BLaER1 treated with 17β-estradiol and CSF1 and Interleukin-3, amounts not matched to agents 10 nM and 100 nM (cell line): ENCODE measurements around the gene DLG2.

ENCODE experiments used
- H3K27ac ChIP-seq, 11 experiments: shearing (Covaris generic); formaldehyde crosslinking; 2 replicates each; pipeline ENCODE4 v1.8.1; 2022
- H3K27me3 ChIP-seq, 11 experiments: shearing (Covaris generic); formaldehyde crosslinking; 2 replicates each; pipeline ENCODE4 v1.8.1; 2022
- H3K36me3 ChIP-seq, 11 experiments: shearing (Covaris generic); formaldehyde crosslinking; 2 replicates each; pipeline ENCODE4 v1.8.1; 2022
- H3K4me1 ChIP-seq, 10 experiments: shearing (Covaris generic); formaldehyde crosslinking; 2 replicates each; pipeline ENCODE4 v1.8.1; 2022
- H3K4me2 ChIP-seq, 11 experiments: shearing (Covaris generic); formaldehyde crosslinking; 2 replicates each; pipeline ENCODE4 v1.8.1; 2022
- H3K4me3 ChIP-seq, 10 experiments: shearing (Covaris generic); formaldehyde crosslinking; 2 replicates each; pipeline ENCODE4 v1.8.1; 2022
- H3K9ac ChIP-seq, 11 experiments: shearing (Covaris generic); formaldehyde crosslinking; 2 replicates each; pipeline ENCODE4 v1.8.1; 2022
- H3K9me3 ChIP-seq, 11 experiments: shearing (Covaris generic); formaldehyde crosslinking; replicated peaks in 1 of 11; 2 replicates each; pipeline ENCODE4 v1.8.1; 2022
- H4K20me1 ChIP-seq, 11 experiments: shearing (Covaris generic); formaldehyde crosslinking; 2 replicates each; pipeline ENCODE4 v1.8.1; 2022
- Cebpa-rat ChIP-seq, 11 experiments: shearing (Covaris generic); IDR thresholded peaks; 2 replicates each; pipeline ENCODE4 v1.8.1; 2022

The DLG2 gene

DNA sequence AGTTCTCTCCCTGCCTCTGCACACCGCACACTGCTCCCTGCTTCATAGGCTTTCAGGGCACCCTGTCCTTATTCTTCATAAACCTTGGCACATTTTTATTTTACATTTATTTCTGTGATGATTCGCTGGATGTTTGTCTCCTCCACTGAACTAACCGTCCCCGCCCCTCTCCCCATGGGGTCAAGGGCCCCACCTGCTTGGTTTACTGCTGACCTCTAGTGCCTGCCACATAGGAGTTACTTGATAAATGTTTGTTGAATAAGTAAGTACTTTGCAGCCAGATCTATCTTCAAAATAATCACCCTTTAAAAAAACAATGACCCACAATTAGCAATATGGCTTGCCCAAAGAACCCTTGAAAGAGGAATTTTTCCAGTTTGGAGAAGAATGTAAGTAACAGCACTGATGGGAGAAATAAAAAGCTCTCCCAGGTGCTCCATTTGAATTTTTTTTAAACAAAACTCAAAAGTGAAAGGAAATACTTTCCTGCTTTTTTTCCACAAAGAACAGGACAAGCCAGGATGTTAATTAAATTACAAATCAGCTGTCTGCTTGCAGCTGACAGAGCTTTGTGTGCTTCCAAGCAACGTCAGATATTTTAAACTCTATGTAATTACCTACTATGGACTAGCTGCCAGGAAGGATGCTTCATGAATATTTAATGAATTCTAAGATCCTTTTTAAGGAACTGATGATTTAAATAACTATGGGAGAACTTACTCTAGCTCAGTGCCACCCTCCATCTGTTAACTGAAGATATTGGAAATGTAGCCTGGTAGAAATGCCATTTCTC lies 1083.6 kb downstream of the DLG2 start:
- Histone ChIP-seq H4K20me1 (no peaks in the 10 kb centered on the region), H3K9me3 (peaks cover 0 to 5% (median 0%) of the 10 kb centered on the region in 11 experiments; a peak in 2 of 22 replicates), H3K27ac (no peak overlapping the region), H3K27me3 (no peaks in the 10 kb centered on the region), H3K9ac (no peak overlapping the region), H3K4me2 (no peak overlapping the region), H3K4me3 (no peak overlapping the region), H3K4me1 (peaks cover 0 to 3% (median 0%) of the 10 kb centered on the region in 10 experiments; a peak in 4 of 20 replicates), H3K36me3 (no peaks in the 10 kb centered on the region)
- TF ChIP-seq Cebpa-rat (IDR thresholded peaks at IDR 0.05): no peak

DNA sequence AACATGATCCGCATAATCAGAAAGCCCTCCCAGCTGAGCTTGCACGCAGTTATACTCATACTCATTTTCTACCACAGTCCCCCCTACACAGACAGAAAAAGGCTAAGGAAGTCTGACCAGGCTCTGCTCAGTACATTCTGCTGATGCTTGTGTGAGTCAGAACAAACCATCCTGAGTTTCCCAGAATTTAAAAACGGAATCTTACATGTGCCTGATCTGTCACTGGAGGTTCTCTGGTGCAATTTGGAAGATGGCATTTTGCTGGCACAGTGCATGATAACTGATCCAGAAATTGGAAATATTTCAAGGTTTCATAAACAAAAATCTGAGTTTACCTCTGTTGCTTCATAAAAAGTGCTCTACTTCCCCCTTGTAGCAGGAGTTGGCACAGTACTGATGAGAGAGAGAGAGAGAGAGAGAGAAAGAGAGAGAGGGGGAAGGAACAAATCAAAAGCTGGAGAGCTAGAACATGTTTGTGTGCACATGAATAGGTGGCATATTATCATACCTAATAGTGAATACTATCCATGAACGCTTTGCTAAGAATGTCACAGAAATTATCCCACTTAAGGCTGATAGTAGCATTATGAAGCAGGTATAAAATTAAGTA lies 1085.3 kb downstream of the DLG2 start:
- Histone ChIP-seq H3K9me3 (peaks cover 0 to 5% (median 0%) of the 10 kb centered on the region in 11 experiments; a peak in 2 of 22 replicates), H3K9ac (no peak overlapping the region), H3K36me3 (no peaks in the 10 kb centered on the region), H3K27ac (no peak overlapping the region), H3K4me3 (no peak overlapping the region), H3K27me3 (no peaks in the 10 kb centered on the region), H3K4me2 (no peak overlapping the region), H4K20me1 (no peaks in the 10 kb centered on the region), H3K4me1 (0 out of 20 replicates have a peak, but pooled peaks cover 0 to 3% (median 0%) of the 10 kb centered on the region in 10 experiments)
- TF ChIP-seq Cebpa-rat (IDR thresholded peaks at IDR 0.05): no peak

- H3K4me1 ChIP-seq: no peaks in the 10 kb centered on the region
- no peak overlapping the region for H3K4me3 ChIP-seq
- H3K27me3 ChIP-seq: no peaks in the 10 kb centered on the region
- no peaks in the 10 kb centered on the region for H4K20me1 ChIP-seq
- TF ChIP-seq Cebpa-rat (IDR thresholded peaks at IDR 0.05): no peak
- H3K36me3 ChIP-seq: no peaks in the 10 kb centered on the region
- H3K9ac ChIP-seq: no peak overlapping the region
- no peak overlapping the region for H3K27ac ChIP-seq
- no peak overlapping the region for H3K4me2 ChIP-seq
- peaks cover 0 to 5% (median 0%) of the 10 kb centered on the region in 11 experiments; a peak in 1 of 22 replicates for H3K9me3 ChIP-seq
Measured at GRCh38 chr11:84536456-84536855, 1090.7 kb downstream of the DLG2 start.

DNA sequence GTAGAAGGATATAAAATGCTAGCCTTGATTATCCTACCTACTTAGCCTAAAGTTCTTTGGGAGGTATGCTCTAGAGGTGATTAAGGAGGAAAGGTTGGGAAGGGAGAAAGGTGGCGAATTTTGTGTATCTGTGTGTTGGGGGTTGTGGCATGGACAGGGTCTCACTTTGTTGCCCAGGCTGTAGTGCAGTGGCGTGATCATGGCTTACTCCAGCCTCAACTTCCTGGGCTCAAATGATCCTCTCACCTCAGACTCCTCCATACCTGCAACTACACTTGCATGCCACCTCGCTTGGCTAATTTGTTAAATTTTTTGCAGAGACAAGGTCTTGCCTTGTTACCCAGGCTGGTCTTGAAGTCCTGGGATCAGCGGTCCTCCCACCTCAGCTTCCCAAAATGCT lies 1094.8 kb downstream of the DLG2 start:
- Histone ChIP-seq H3K27me3 (no peaks in the 10 kb centered on the region), H3K4me1 (no peaks in the 10 kb centered on the region), H3K36me3 (no peaks in the 10 kb centered on the region), H4K20me1 (no peaks in the 10 kb centered on the region), H3K9ac (no peak overlapping the region), H3K9me3 (no peaks in the 10 kb centered on the region), H3K4me3 (no peak overlapping the region), H3K4me2 (no peak overlapping the region), H3K27ac (no peak overlapping the region)
- TF ChIP-seq Cebpa-rat (IDR thresholded peaks at IDR 0.05): no peak

- no peak for TF ChIP-seq Cebpa-rat (IDR thresholded peaks at IDR 0.05)
- Histone ChIP-seq H3K27me3 (no peaks in the 10 kb centered on the region), H3K4me2 (no peak overlapping the region), H3K36me3 (no peaks in the 10 kb centered on the region), H3K9me3 (no peaks in the 10 kb centered on the region), H4K20me1 (no peaks in the 10 kb centered on the region), H3K27ac (no peak overlapping the region), H3K4me3 (no peak overlapping the region), H3K9ac (no peak overlapping the region), H3K4me1 (no peaks in the 10 kb centered on the region)
Measured at GRCh38 chr11:84526250-84526649, 1100.9 kb downstream of the DLG2 start.

DNA sequence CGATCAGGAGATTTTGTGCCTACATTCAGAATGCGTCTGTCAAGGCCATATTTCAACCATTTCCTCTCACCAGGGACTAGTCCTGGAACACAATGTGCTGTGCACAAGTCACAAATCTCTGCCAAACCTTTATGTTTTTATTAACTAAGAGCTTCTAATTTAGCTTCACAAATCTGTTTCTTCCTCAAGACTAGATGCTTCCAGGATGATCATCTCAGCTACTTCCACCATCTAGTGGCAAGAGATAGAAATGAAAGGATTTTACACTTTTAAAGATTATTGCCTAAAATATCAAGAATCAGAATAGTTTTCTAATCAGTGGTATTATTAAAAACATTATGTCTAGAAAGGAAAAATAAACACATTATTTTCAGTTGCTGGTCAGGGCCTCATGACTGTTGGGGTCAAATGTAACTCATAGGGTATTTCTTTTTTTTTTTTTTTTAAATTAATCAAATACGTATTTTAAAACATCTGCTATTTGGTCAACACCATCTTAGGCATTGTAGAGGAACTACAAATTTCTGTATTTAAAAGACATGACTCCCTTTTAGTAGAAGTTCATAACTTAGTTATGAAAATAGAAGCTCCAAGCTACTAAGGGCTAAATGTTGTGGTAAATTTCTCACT lies 1102.6 kb downstream of the DLG2 start:
- Histone ChIP-seq H3K36me3 (no peaks in the 10 kb centered on the region), H3K4me1 (no peaks in the 10 kb centered on the region), H3K27me3 (no peaks in the 10 kb centered on the region), H3K4me2 (no peak overlapping the region), H4K20me1 (no peaks in the 10 kb centered on the region), H3K9ac (no peak overlapping the region), H3K27ac (no peak overlapping the region), H3K4me3 (no peak overlapping the region), H3K9me3 (no peaks in the 10 kb centered on the region)
- no peak for TF ChIP-seq Cebpa-rat (IDR thresholded peaks at IDR 0.05)

DNA sequence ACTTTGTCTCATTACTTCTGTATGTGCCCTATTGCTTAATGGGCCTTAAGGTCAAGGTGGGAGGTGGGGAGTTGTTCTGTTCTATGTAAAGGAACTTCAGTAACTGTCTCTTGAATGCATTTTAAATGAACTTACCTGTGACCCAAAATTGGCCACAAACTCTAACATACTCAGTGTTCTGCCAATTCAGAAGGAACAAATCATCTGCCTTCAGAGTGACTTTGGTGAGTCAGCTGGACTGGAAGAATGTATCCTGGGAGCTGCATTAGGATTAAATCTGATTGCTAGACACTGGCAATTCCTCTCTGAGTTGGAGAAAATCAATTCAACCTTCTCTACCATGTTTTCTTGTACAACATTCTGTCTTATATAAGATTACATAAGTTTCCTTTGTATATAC lies 1104.8 kb downstream of the DLG2 start:
- no peak for TF ChIP-seq Cebpa-rat (IDR thresholded peaks at IDR 0.05)

GRCh38 chr11:84518631-84519183 lies 1108.4 kb downstream of the DLG2 start:
- Histone ChIP-seq H4K20me1 (no peaks in the 10 kb centered on the region), H3K36me3 (no peaks in the 10 kb centered on the region), H3K4me3 (no peak overlapping the region), H3K4me1 (no peaks in the 10 kb centered on the region), H3K9ac (no peak overlapping the region), H3K9me3 (no peaks in the 10 kb centered on the region), H3K27ac (no peak overlapping the region), H3K27me3 (no peaks in the 10 kb centered on the region), H3K4me2 (no peak overlapping the region)
- no peak for TF ChIP-seq Cebpa-rat (IDR thresholded peaks at IDR 0.05)

More for the DNA sequence above, 1104.8 kb downstream of the DLG2 start:
- Histone ChIP-seq H3K27me3 (no peaks in the 10 kb centered on the region), H3K4me3 (no peak overlapping the region), H3K9ac (no peak overlapping the region), H3K9me3 (no peaks in the 10 kb centered on the region), H3K27ac (no peak overlapping the region), H3K4me1 (no peaks in the 10 kb centered on the region), H3K4me2 (no peak overlapping the region), H4K20me1 (no peaks in the 10 kb centered on the region), H3K36me3 (no peaks in the 10 kb centered on the region)

DNA sequence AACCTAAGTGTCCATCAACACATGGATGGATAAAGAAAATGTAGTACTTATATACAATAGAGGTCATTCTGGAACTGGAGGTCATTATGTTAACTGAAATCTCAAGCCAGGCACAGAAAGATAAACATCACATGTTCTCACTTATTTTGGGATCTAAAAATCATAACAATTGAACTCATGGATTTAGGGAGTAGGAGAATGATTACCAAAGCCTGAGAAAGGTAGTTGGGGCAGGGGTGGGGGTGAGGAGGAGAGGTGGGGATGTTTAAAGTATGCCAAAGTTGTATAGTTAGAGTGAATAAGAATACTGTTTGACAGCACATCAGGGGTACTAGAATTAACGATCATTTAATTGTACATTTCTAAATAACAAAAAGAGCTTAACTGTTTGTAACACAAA lies 1112.7 kb downstream of the DLG2 start:
- no peak for TF ChIP-seq Cebpa-rat (IDR thresholded peaks at IDR 0.05)
- no peak overlapping the region for H3K4me2 ChIP-seq
- H4K20me1 ChIP-seq: no peaks in the 10 kb centered on the region
- H3K36me3 ChIP-seq: no peaks in the 10 kb centered on the region
- no peak overlapping the region for H3K27ac ChIP-seq
- H3K27me3 ChIP-seq: no peaks in the 10 kb centered on the region
- no peak overlapping the region for H3K4me3 ChIP-seq
- no peak overlapping the region for H3K9ac ChIP-seq
- no peaks in the 10 kb centered on the region for H3K9me3 ChIP-seq
- no peaks in the 10 kb centered on the region for H3K4me1 ChIP-seq
